HG03175 (cell line): Measurements from ENCODE around the gene RASGEF1B.

ENCODE experiments used
- ATAC-seq: cut with Tn5 transposase; IDR thresholded peaks from one replicate; pipeline ENCODE4 v1.9.1; 2021; ENCODE audit warnings: mild to moderate bottlenecking, moderate library complexity; ENCODE audit not compliant: unreplicated experiment

The RASGEF1B gene

DNA sequence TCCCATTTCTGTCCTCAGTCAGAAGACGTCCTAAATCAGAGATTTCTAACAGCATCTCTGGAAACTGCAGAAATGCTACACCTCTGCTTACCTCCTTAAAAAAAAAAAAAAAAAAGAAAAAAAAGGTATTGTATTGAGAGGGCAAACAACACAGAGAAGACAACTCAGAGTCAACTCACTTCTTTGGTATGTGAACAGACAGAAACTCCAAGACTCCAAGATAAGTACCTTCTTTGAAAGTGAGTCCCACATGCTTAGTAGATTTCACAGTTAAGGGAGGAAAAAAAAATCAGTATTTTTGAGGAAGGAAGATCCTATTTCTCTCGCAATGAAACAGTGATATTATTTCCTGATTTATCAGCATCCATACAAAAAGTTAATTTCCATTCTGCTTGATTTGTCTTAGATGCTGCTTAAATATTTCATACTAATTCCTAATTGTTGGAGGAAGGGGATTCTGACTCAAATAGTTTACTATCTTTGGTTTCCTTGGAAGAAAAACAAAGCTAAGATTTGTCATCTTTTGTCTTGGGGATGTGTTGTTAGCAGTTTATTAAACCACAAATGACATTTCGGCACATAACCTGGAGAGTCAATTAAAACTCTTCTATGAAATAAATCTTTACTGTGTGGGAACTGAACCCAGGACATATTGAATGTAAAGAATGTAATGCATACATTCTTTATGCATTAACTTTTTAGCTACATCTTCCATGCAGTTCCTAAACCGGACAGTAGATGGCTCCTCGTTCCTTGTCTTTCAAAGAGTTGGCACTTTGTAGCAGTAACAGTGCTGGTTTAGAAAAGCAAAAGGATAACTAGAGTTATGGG, 4.7 kb downstream of the RASGEF1B start:
- no peak for ATAC-seq

DNA sequence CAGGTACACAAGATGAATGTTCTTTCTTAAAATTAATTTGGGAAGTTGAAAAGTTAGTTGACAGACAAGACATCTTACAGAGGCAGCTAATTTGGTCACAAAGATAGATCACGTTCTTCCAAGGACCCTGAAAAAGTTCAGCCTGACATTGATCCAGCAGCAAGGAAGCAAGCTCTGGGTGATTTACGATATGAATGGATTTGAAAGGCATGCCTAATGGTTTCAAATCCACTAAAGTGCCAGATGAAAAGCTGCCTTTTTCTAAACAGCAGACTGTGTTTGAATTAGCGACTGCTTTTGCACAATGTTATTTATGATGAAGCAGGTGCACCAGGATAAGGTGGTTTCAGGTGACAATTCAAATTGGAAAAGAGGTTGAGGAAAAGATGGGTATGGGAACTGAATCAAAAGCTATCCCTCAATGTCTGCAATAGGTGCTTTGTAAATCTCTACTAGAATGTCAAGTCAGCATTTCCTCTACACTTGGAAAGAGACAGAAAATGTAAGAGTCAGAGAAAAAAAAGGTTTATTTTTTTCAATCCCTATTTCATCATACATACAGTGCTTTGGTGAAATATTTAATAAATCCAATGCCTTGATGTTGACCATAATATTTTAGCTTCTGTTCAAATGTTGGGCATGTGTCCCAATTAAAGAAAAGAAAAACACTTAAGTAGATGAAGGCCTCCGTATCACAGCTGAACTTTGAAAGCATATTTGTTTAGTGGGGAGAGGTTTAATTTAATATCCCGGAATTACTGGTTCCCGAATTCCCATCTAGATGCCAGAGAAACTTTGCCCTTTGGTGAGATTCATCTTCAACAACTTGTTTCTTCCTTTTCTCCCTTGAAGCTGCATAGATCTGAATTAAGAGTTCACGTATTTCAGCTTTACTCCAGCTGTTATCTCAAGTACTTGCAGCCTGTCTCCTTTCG, 6.0 kb downstream of the RASGEF1B start:
- ATAC-seq: no peak

DNA sequence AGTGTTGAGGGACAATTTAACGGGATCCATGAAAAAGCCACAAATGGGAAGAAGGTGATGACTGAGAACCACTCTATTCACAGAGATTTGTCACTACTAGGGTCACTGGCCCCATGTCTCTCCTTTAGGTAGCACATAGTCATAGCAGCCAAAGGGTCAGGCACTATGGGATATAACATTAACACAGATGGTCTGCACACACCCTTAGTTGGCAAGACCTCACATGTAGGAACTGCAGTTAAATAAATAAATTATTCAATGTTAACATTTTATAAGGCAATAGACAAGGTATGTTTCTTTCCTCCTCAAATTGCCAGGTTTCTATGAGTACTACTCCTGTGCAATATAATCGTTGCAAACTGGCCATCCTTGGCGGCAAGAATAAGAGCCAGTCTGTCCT, 10.9 kb downstream of the RASGEF1B start:
- no peak for ATAC-seq

DNA sequence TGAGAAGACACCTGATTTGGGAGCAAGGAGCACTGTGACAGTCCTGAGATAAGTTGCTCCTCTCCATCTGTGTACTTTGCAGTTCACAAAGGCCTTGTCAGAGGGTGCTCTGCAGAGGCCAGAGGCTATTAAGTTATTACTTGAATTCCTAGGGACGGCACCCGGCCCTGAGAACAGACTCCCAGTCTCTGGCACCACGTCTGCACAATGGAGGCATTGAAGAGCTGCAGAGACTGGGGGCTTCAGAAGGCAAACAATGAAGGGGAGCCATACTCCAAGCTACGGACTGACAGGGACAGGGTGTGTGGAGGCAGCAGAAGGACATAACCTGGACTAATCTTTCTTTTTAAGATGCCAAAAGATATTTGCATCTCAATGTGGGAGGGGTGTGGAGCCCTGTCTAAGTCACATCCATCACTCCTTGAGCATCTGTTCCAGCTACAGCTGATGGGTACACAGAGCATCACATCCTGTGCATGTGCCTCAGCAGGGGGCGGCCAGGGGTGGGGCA, 11.5 kb downstream of the RASGEF1B start:
- no peak for ATAC-seq

DNA sequence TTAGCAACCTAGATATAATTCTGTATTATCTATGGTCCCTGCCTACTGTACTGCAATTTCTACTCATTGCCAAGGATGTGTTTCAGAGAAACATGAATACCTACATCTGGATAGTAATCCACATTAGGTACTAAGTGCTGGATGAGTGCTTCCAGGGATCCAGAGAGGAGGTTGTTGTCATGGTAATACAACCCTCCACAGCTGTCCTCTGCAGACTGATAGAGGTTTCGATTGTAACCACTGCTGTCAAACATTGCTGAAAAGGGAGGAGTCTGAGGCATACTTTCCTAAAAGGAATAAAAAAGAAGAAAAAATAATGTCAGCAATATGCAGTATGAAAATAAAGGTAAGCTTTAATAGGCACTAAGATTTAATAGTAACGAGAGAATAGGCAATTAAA, 12.5 kb downstream of the RASGEF1B start:
- ATAC-seq: peak; percentile 57

DNA sequence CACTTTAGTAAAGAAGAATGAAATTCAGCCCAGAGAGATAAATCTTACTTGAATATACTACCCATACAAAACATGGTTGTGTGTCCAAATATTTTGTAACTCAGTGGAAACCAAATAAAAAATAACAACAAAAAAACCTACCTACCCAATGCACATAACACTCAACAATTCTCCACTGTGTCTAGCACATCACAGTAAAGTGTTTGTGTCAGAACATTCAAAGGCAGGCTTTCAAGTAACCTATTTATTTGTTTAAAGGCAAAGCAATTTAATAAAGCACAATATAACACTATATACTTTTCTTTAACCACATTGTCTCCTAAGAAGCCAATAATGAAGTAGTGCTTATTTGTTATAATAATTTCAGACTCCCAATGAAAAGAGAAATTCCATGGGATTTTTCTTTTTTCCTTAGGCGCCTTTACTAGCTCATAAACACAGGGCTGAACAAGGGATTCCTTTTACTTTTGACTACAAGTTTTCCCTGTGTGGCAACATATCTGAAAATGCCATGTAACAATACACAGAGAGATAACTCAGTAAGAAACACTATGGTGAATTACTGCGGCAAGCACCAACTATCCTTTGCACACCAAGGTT, 13.7 kb downstream of the RASGEF1B start:
- ATAC-seq: no peak

DNA sequence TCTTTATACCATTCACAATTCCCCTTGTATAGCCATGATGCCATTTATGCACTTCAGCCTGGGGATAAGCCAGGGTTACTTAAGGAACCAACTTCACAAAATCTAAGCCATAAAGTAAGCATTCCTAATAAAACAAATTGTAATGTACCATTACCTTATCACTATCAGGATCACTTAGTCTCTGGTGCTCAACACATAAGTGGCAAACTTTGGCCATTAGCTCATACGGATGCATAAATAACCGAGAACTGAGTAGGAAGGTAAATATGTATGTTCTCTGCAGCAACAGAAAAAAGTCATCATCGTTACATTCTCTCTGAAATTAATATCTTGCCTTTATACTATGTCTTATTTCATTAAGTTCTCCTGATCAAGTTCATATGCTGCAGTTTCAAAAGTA, 14.4 kb downstream of the RASGEF1B start:
- no peak for ATAC-seq

DNA sequence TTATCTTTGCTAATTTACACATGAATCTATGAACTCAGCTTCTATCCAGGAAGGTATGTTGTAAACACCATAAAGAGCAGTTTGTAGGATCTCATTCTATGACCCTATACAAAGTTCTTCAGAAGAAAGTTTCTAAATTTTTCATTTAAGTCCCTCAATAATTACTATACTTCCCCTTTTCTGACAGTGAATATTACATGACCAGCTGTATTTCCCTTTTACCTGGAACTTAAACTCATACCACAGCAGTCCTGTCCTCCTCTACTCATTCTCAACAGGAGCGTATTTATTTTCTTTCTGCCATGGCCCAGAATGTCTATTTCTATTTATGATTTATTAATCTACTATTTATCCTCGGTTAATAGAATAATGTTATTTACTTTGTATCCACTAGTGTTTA, 15.8 kb downstream of the RASGEF1B start:
- ATAC-seq: no peak

DNA sequence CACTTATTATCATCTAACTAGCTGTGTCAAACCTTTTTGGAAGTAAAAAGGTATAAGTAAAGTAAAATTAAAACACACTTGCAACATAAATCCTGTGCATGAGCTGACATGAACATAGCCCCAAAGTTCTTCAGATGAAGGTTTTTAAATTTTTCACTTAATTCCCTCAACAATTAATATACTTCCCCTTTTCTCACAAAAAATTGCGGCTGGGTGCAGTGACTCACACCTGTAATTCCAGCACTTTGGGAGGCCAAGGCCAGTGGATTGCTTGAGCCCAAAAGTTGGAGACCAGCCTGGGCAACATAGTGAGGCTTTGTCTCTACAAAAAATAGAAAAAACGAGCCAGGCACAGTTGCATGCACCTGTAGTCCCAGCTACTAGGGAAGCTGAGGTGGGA, 16.8 kb downstream of the RASGEF1B start:
- ATAC-seq: no peak

DNA sequence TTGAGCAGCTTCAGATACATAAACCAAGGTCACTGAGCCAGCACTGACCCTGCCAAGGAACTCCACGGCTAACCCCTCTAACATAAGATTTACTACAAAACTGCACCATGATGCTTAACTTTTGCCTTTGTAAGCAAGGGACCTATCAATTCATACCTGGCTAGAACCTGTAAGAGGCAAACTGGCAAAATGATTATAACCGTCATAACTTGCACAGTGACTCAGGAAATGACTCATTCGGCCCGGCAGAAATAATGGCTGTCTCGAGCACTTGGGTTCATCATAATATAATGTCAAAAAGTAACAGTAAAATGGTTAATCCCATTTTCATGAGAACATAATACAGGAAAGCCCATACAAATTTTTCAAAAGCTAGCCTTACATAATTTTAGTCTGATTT, 17.2 kb downstream of the RASGEF1B start:
- no peak for ATAC-seq

DNA sequence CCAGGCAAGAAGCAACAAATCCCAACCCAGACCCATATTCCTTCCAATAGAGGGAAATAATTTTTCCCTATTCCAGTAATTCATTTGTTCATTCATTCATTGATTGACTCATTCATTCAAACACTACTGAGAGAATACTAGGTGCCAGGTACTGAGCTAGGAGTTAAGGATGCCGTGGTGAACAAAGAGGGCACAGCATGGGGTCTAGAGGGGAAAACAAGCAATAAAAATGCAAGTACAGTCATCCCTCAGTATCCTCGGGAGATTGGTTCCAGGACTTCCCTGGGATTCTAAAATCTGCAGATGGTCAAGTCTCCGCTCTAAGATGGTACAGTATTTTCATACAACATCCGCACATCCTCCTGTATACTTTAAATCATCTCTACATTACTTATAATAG, 18.7 kb downstream of the RASGEF1B start:
- no peak for ATAC-seq

DNA sequence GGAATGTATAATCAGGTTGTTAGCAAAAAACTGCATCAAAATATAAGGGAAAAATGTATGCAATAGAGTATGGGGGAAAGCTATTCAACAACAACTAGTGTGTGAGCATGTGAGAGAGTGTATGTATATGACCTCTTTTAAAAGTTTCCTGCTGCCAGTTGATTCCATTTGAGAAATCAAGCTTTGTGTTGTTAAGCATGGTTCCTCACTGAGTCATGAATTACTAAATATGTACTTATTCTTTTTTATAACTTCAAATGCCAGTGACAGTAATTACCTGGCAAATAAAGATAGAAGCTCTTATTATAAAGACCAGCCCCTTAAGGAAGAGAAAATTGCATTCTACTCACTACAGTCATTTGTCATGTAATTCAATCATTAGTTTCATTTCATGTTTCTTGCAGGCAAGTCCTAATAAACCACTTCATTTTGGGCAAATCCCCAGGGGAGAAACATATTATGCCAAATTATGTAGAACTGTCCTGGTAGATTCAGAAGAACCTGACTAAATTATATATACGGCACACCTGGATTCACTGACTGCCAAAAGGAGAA, 19.2 kb downstream of the RASGEF1B start:
- ATAC-seq: no peak

DNA sequence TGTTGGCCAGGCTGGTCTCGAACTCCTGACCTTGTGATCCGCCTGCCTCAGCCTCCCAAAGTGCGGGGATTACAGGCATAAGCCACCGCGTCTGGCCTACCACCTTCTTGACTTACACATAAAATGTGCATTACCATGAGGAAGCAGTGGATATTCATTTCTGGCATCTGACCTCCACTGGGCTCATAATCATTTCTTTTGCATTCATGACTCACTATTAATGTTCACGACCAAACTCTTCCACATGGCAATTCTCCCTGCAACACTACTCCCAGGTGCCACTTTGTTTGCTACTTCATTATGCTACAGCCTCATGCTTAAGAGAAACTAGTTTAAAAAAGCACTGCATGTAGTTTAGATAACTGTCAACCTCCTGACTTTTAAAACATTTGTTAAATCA, 22.7 kb downstream of the RASGEF1B start:
- ATAC-seq: no peak

DNA sequence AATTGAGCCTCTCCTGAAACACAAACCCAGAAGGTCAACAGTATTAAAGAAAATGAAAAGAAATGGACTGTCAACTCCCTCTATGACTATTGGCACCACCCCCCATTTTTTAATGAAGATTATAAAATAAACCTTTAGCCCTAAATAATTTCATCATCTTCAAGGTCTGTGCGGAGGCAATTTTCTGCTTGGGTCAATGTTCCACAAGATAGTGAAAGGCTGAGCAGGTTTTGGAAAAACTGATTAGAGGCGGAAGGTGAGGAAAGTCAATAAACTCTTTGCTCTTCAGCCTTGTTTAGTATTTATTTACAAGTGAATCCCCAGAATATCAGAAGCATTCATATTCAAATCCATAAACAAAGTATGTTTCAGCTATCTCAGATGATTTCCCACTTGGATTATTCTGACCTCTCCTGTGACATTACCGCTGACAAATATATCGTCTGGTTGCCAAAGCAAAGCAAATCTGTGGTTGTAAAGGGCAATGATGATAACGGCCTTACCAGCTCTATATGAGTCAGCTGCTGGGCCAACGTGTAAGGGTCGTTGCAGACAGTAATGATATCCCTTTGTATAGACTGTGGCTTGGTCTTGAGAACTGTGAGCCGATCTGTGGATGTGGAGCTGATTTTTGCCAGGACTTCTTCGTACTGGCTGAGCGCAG, 24.0 kb downstream of the RASGEF1B start:
- no peak for ATAC-seq

DNA sequence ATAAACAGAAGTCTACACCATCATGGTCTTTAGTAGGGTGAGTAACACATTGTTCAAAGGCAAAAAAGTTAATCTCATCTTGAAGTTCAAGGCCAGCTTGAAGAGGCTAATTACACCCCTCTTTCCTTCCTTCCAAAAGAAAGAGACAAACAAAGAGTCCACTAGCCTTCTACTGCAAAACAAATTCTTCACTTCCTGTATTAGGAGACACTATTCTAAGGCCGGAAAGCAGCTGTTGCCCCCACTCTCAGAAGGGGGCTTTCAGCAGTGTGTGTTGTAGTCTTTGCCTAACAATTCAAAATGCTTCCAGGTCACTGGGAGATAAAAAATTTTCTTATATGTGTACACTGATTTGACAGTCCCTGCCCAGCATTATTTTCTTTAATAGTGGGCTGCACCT, 25.1 kb downstream of the RASGEF1B start:
- no peak for ATAC-seq

DNA sequence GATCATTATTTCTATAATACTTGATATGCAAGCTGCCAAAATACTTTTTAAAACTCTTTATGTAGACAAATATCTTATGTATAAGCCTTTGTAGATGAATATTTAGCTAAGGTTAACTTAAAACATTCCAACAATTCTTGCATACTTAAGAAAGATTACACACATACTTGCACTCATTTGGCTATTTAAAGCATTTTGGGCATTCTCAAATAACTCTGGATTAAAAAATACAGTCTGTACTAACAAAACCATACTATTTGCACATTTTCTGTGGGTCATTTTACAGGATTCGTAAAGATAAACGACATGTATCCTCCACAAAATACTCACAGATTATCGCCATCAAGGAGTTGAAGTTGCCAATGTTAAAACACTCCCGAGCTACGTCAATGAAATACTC, 26.5 kb downstream of the RASGEF1B start:
- ATAC-seq: no peak

DNA sequence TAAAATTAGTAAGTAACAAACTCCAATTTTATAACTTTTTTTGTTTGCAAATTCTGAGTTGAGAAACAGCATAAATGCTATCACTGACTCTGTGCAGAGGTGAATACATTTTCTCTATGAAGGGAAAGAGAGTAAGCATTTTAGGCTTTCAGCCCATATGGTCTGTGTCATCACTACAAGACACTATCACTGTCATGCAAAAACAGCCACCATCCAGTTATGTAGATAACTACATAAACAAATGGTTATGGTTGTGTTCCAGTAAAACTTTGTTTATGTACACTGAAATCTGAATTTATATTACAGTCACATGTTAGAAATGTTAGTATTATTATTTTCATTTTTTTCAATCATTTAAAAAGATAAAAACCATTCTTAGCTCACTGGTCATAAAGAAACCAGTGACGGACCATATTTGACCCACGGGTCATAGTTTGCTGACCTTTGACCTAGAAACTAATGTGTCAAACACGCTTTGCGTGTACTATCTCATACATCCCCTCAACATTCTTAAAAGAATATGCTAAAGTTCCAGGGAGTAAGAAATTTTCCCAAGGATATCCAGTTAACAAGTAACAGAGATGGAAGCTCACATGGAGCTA, 29.1 kb downstream of the RASGEF1B start:
- ATAC-seq: no peak

DNA sequence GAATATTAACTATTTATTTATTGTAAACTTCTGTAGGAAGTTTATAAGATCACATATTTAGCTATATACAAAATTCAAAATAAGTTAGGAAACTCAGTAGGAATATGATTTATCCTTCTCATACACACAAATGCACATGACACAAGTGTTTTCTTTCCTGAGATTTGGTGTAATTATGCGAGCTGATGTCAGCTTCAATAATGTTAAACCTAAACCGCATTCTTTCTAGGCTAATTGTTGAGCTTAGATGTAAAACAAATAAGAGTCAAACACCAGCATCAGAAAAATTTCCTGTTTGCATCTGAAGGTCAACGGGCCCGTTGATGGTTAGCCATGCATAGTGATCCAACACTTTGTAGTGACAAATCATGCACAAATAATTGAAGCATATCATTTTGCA, 30.8 kb downstream of the RASGEF1B start:
- no peak for ATAC-seq

DNA sequence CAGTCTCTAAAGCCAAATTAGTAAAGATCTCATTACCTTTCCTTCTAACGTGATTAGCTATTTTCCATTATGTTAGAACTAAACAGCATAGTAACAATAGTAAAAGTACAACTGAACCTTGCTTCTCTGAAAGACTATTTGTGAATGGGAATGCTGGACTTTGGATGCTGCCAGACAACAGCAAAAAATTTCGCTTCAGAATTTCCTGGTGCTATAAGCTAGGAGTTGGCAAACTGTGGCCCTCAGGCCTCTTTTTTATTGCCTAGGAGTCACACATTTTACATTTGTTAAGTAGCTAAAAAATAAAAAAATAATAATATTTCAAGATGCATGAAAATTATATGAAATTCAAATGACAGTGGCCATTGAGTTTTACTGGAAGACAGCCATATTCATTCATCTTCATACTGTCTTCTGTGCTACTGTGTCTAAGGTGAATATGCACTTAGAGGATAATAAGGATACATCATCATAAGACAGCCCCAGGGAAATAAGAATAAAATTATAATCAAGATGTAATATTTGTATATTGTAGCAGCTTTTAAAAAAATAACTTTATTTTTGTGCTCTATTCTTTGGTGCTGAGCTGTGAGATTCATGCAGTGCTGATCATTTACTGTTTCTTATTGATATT, 34.6 kb downstream of the RASGEF1B start:
- ATAC-seq: no peak

DNA sequence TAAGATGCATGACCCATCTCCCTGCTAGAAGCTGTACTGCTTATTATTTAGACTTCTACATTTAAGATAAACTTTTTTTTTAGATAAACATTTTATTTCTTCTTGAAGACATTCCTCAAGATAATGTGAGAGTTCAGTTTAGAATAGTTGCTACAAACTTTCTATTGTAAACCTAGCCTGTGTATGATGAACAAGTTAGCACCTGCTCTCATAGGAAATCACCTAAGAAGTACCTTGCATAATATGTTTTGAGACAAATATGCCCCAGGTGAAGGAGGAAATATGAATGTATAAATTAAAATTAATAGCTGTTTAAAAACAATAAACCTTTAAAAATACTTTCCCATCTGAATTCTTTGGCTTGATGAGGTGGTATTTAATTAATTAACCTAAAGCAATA, 35.6 kb downstream of the RASGEF1B start:
- no peak for ATAC-seq
